ENCODE measurements around the gene LIN54. TPM values are rescaled to one million over a fixed set of nuclear protein-coding genes. Genes with fewer than 3 reads are reported as not detected.

The LIN54 gene
- total and polyA plus RNA-seq, 2 of the 13 experiments (the other 11 are each of a cell fraction or from before 2014, with no cell fraction given), result 25.2 to 32.9 TPM

GRCh38 chr4:83012687-83013419, 2.2 kb upstream of the LIN54 start (continued):
- TF ChIP-seq ATF1 (CRISPR knock-in tag; IDR thresholded peaks at IDR 0.05) (peak; percentile 87), IRF1 (CRISPR knock-in tag; IDR thresholded peaks at IDR 0.05; ENCODE audit: low read depth) (no peak), ISL2 (CRISPR knock-in tag; IDR thresholded peaks at IDR 0.05) (peak; percentile 61; the same call in 1 of the 2 replicates), ZNF552 (CRISPR knock-in tag; IDR thresholded peaks at IDR 0.05; ENCODE audit: borderline replicate concordance) (no peak), ZNF839 (CRISPR knock-in tag; IDR thresholded peaks at IDR 0.05; ENCODE audit: borderline replicate concordance) (no peak), ZNF691 (CRISPR knock-in tag; IDR thresholded peaks at IDR 0.05; ENCODE audit: borderline replicate concordance, low read depth) (no peak), SNAPC4 (CRISPR knock-in tag; IDR thresholded peaks at IDR 0.05) (no peak), TMF1 (CRISPR knock-in tag; IDR thresholded peaks at IDR 0.05; ENCODE audit: low read depth) (no peak), NFIB (CRISPR knock-in tag; IDR thresholded peaks at IDR 0.05; ENCODE audit: borderline replicate concordance) (no peak), STAG1 (CRISPR knock-in tag; IDR thresholded peaks at IDR 0.05) (peak; percentile 59), LRRFIP1 (CRISPR knock-in tag; conservative IDR thresholded peaks at IDR 0.05) (no peak), PRDM15 (CRISPR knock-in tag; IDR thresholded peaks at IDR 0.05) (no peak), ZNF430 (CRISPR knock-in tag; IDR thresholded peaks at IDR 0.05) (peak; percentile 65; the same call in 1 of the 2 replicates), ZSCAN20 (CRISPR knock-in tag; IDR thresholded peaks at IDR 0.05; ENCODE audit: borderline replicate concordance) (peak; percentile 23; the same call in 1 of the 2 replicates), SALL2 (CRISPR knock-in tag; IDR thresholded peaks at IDR 0.05) (no peak)
